Astrocyte (in vitro differentiated cells and primary cell): ENCODE results near the gene ZBTB7A. TPM values are rescaled to one million over a fixed set of nuclear protein-coding genes. Genes with fewer than 3 reads are reported as not detected.

Source experiments
- DNase-seq: peaks from one replicate; pipeline ENCODE4 v3.0.0-alpha.2; 2010; ENCODE audit warnings: low read depth
- FAIRE-seq: peaks from 2 replicates; lab custom pipeline; 2011; peaks lifted over from hg19 to GRCh38; lab: Jason Lieb, UNC
- H2AFZ ChIP-seq: 2 replicates; pipeline ENCODE4 v1.6.0; 2012; ENCODE audit warnings: low read depth, low read length, inconsistent platforms
- H3K27ac ChIP-seq: 2 replicates; pipeline ENCODE4 v1.5.1; 2011; ENCODE audit warnings: low read depth, low read length, inconsistent platforms
- H3K27me3 ChIP-seq: 2 replicates; pipeline ENCODE4 v1.6.0; 2011; ENCODE audit warnings: low read length, inconsistent platforms; ENCODE audit not compliant: insufficient read depth
- H3K36me3 ChIP-seq: 2 replicates; pipeline ENCODE4 v1.5.1; 2011; ENCODE audit warnings: low read length, inconsistent platforms; ENCODE audit not compliant: insufficient read depth
- H3K4me1 ChIP-seq: 2 replicates; pipeline ENCODE4 v1.5.1; 2011; ENCODE audit warnings: low read length, inconsistent platforms; ENCODE audit not compliant: insufficient read depth
- H3K4me2 ChIP-seq: 2 replicates; pipeline ENCODE4 v1.6.0; 2012; ENCODE audit warnings: low read length, inconsistent platforms
- H3K4me3 ChIP-seq: 2 replicates; pipeline ENCODE4 v1.5.1; 2011; ENCODE audit warnings: low read depth, mild to moderate bottlenecking, low read length, inconsistent platforms; ENCODE audit not compliant: insufficient read depth
- H3K79me2 ChIP-seq: 2 replicates; pipeline ENCODE4 v1.6.0; 2012; ENCODE audit warnings: mild to moderate bottlenecking, low read length, inconsistent platforms; ENCODE audit not compliant: insufficient read depth
- H3K9ac ChIP-seq: 2 replicates; pipeline ENCODE4 v1.6.0; 2012; ENCODE audit warnings: mild to moderate bottlenecking, low read length, inconsistent platforms
- H3K9me3 ChIP-seq: 2 replicates; pipeline ENCODE4 v1.5.1; 2012; ENCODE audit warnings: low read depth, mild to moderate bottlenecking, low read length, inconsistent platforms; ENCODE audit not compliant: insufficient read depth
- H4K20me1 ChIP-seq: 2 replicates; pipeline ENCODE4 v1.6.0; 2012; ENCODE audit warnings: low read length, inconsistent platforms; ENCODE audit not compliant: insufficient read depth
- H3K27ac Mint-ChIP-seq: one replicate; pipeline ENCODE4 v1.8.0; 2021; ENCODE audit warnings: mild to moderate bottlenecking, mixed read lengths; ENCODE audit not compliant: unreplicated experiment
- H3K27me3 Mint-ChIP-seq: one replicate; pipeline ENCODE4 v1.8.0; 2021; ENCODE audit warnings: low read depth, mixed read lengths; ENCODE audit not compliant: unreplicated experiment
- H3K36me3 Mint-ChIP-seq: one replicate; pipeline ENCODE4 v1.8.0; 2021; ENCODE audit warnings: low read depth, mixed read lengths; ENCODE audit not compliant: unreplicated experiment
- H3K4me1 Mint-ChIP-seq: one replicate; pipeline ENCODE4 v1.8.0; 2021; ENCODE audit warnings: low read depth, mixed read lengths; ENCODE audit not compliant: unreplicated experiment
- H3K4me3 Mint-ChIP-seq: one replicate; pipeline ENCODE4 v1.8.0; 2021; ENCODE audit warnings: mild to moderate bottlenecking, moderate library complexity, mixed read lengths; ENCODE audit not compliant: unreplicated experiment
- H3K9me3 Mint-ChIP-seq: one replicate; pipeline ENCODE4 v1.8.0; 2021; ENCODE audit warnings: mild to moderate bottlenecking, mixed read lengths; ENCODE audit not compliant: unreplicated experiment
- CTCF ChIP-seq: IDR thresholded peaks from 2 replicates; pipeline ENCODE4 v1.5.1; 2011; ENCODE audit warnings: low read depth, mild to moderate bottlenecking, inconsistent platforms, low read length, moderate library complexity; ENCODE audit not compliant: insufficient read depth
- EZH2 ChIP-seq: IDR thresholded peaks from 2 replicates; pipeline ENCODE4 v1.6.1; 2012; ENCODE audit warnings: mild to moderate bottlenecking, low read length, inconsistent platforms; ENCODE audit not compliant: insufficient read depth
- total RNA-seq: library from RNA; stranded (reverse); gene quantifications from 2 replicates; pipeline ENCODE4 v1.2.1, GENCODE V29; 2021

ZBTB7A gene
- total RNA-seq, 1 donor from 2014 or later: 24.3 TPM

DNA sequence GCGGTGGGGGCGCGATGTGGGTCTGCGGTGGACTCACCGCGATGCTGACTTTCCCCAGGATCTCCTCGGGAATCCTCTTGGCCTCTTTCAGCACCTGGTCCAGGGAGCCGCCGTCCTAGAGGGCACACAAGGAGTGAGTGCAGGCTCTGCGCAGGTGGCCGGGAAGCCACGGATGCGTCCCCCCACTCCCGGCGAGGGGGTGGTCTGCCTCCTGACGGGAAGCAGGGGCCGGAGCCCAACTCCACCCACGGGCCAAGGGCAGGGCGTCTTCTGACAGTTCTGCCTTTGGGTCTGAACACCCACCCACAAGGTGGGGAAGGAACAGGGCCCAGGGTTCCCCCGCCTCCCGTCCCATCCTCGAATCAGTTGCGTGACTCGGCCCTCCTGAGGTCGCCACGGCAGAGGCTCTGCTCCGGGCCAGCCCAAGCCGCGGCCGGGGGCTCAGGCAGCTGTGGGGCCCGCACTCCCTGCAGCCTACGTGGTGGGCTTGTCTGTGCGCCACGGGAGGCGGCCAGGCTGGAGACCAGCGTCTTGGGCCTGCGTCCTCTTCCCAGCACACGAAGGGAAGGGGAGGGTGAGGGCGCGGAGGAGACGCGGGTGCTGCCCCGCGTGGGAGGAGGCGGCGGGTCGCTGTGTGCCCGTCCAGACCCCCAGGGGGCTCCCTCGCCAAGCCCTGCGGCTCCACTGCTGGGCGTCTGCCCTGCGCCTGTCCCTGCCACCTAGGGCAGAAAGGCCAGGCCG is 35.8 kb upstream of the ZBTB7A start:
- no peak for TF ChIP-seq CTCF
- no peak for TF ChIP-seq EZH2

DNA sequence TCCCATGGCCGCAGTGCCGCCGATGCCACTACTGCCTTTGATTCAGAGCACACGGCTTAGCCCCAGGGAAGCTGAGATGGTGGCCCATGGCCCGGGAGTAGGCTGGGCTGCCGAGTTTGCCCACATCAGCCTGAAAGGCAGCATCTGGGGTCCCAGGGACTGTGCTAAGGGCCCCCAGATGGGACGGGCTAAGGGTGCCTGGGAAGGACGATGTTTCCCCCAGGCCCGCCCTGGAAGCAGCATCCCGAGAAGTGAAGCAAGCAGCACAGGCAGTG is 34.7 kb upstream of the ZBTB7A start:
- Mint-ChIP-seq H3K36me3 (peaks cover 6% of the 10 kb centered on the region), H3K27me3 (no peaks in the 10 kb centered on the region), H3K4me3 (no peak overlapping the region), H3K9me3 (no peaks in the 10 kb centered on the region), H3K27ac (no peak overlapping the region), H3K4me1 (peaks cover 12% of the 10 kb centered on the region)
- FAIRE-seq (no peak), DNase-seq (no peak)
- Histone ChIP-seq H3K4me3 (no peak overlapping the region), H3K27ac (no peak overlapping the region), H3K4me1 (peaks cover 19% of the 10 kb centered on the region), H2AFZ (no peak overlapping the region), H3K79me2 (no peaks in the 10 kb centered on the region), H3K27me3 (no peaks in the 10 kb centered on the region), H3K9ac (no peak overlapping the region), H4K20me1 (peaks cover 17% of the 10 kb centered on the region), H3K36me3 (peaks cover 7% of the 10 kb centered on the region), H3K4me2 (no peak overlapping the region), H3K9me3 (no peaks in the 10 kb centered on the region)
- no peak for TF ChIP-seq CTCF
- TF ChIP-seq EZH2: no peak

More for the DNA sequence above, 35.8 kb upstream of the ZBTB7A start:
- no peaks in the 10 kb centered on the region for H3K9me3 ChIP-seq
- H3K9ac ChIP-seq: no peak overlapping the region
- no peak overlapping the region for H3K4me2 ChIP-seq
- H3K36me3 ChIP-seq: peaks cover 7% of the 10 kb centered on the region
- H3K4me3 Mint-ChIP-seq: no peak overlapping the region
- H3K36me3 Mint-ChIP-seq: peaks cover 6% of the 10 kb centered on the region
- no peak overlapping the region for H3K4me3 ChIP-seq
- H3K4me1 ChIP-seq: peaks cover 19% of the 10 kb centered on the region
- H3K27ac ChIP-seq: no peak overlapping the region
- H3K27me3 ChIP-seq: no peaks in the 10 kb centered on the region
- H3K4me1 Mint-ChIP-seq: peaks cover 12% of the 10 kb centered on the region
- H3K79me2 ChIP-seq: no peaks in the 10 kb centered on the region
- H3K27me3 Mint-ChIP-seq: no peaks in the 10 kb centered on the region
- H2AFZ ChIP-seq: no peak overlapping the region
- FAIRE-seq (no peak), DNase-seq (no peak)
- H3K9me3 Mint-ChIP-seq: no peaks in the 10 kb centered on the region
- H4K20me1 ChIP-seq: peaks cover 17% of the 10 kb centered on the region
- no peak overlapping the region for H3K27ac Mint-ChIP-seq
